IMR-90 (cell line): ENCODE data around the gene MAML3. TPM values are rescaled to one million over a fixed set of nuclear protein-coding genes. Genes with fewer than 3 reads are reported as not detected.

ENCODE experiments used
- ATAC-seq: fragments of 200-7000 bp; cut with Tn5 transposase; 2 replicates; pipeline ENCODE4 v1.9.1; 2020; ENCODE audit warnings: low read depth, mild to moderate bottlenecking, moderate library complexity
- BruUV-seq: library from RNA; stranded (reverse); fragments of 400-500 nt; replicated peaks from 2 replicates; lab custom pipeline; 2021; lab: Mats Ljungman, UMichigan
- CTCF ChIA-PET: fragments of 300-600 bp; formaldehyde crosslinking; extraction: SDS; loops from one replicate; lab custom pipeline; 2021; ENCODE audit warnings: antibody characterized with exemption; lab: Yijun Ruan, JAX
- POLR2A ChIA-PET: fragments of 300-600 bp; sonication (Branson Sonifier 250); formaldehyde crosslinking; loops from one replicate; lab custom pipeline; 2022; ENCODE audit warnings: antibody characterized with exemption; ENCODE audit not compliant: unreplicated experiment; lab: Charles Lee
- DNase-seq: peaks from one replicate; pipeline ENCODE4 v3.0.0; 2013
- H2AFZ ChIP-seq: replicated peaks from 2 replicates; pipeline ENCODE3; 2013; ENCODE audit warnings: low read length, mild to moderate bottlenecking; ENCODE audit not compliant: poor library complexity
- H2AK5ac ChIP-seq: 2 replicates; pipeline ENCODE4 v1.6.1; 2013; ENCODE audit warnings: low read depth, low read length, inconsistent platforms
- H2AK9ac ChIP-seq: replicated peaks from 2 replicates; pipeline ENCODE3; 2013; ENCODE audit warnings: mild to moderate bottlenecking, low read depth, low read length, moderate library complexity; ENCODE audit not compliant: poor library complexity
- H2BK120ac ChIP-seq: 2 replicates; pipeline ENCODE4 v1.6.1; 2013; ENCODE audit warnings: low read depth, low read length, inconsistent platforms
- H2BK15ac ChIP-seq: 3 replicates; pipeline ENCODE4 v1.6.1; 2013; ENCODE audit warnings: low read depth, low read length, inconsistent platforms
- H2BK20ac ChIP-seq: 2 replicates; pipeline ENCODE4 v1.6.1; 2013; ENCODE audit warnings: low read depth, mild to moderate bottlenecking, inconsistent platforms, low read length, moderate library complexity
- H2BK5ac ChIP-seq: 2 replicates; pipeline ENCODE4 v1.6.1; 2013; ENCODE audit warnings: mild to moderate bottlenecking, low read depth, low read length, inconsistent platforms; ENCODE audit not compliant: poor library complexity, severe bottlenecking
- H3K14ac ChIP-seq: replicated peaks from 2 replicates; pipeline ENCODE4 v1.6.1; 2013; ENCODE audit warnings: low read depth, low read length, inconsistent platforms
- H3K18ac ChIP-seq: 2 replicates; pipeline ENCODE4 v1.6.1; 2013; ENCODE audit warnings: low read depth, low read length, control low read depth
- H3K23ac ChIP-seq: 2 replicates; pipeline ENCODE4 v1.6.1; 2013; ENCODE audit warnings: low read depth, low read length, inconsistent platforms
- H3K27ac ChIP-seq: 2 replicates; pipeline ENCODE4 v1.5.1; 2013; ENCODE audit warnings: mild to moderate bottlenecking, control low read depth, low read length; ENCODE audit not compliant: insufficient read depth
- H3K27me3 ChIP-seq: 2 replicates; pipeline ENCODE4 v1.6.1; 2013; ENCODE audit warnings: low read length; ENCODE audit not compliant: control insufficient read depth, insufficient read depth
- H3K36me3 ChIP-seq: 2 replicates; pipeline ENCODE4 v1.6.1; 2013; ENCODE audit warnings: low read length, mixed read lengths; ENCODE audit not compliant: control insufficient read depth, insufficient read depth
- H3K4ac ChIP-seq: 2 replicates; pipeline ENCODE4 v1.6.1; 2013; ENCODE audit warnings: low read depth, low read length, inconsistent platforms
- H3K4me1 ChIP-seq: 2 replicates; pipeline ENCODE4 v1.6.1; 2013; ENCODE audit warnings: low read length, mixed read lengths; ENCODE audit not compliant: control insufficient read depth, insufficient read depth
- H3K4me2 ChIP-seq: 2 replicates; pipeline ENCODE4 v1.6.1; 2013; ENCODE audit warnings: low read depth, mild to moderate bottlenecking, control low read depth, low read length, moderate library complexity
- H3K4me3 ChIP-seq: 2 replicates; pipeline ENCODE4 v1.5.1; 2013; ENCODE audit warnings: low read depth, mild to moderate bottlenecking, control low read depth, low read length, moderate library complexity; ENCODE audit not compliant: insufficient read depth
- H3K56ac ChIP-seq: 2 replicates; pipeline ENCODE4 v1.6.1; 2013; ENCODE audit warnings: low read length, inconsistent platforms; ENCODE audit not compliant: insufficient read depth; ENCODE audit errors: extremely low read depth
- H3K79me1 ChIP-seq, 2 experiments: 2 replicates each; pipeline ENCODE4 v1.6.1; 2013; ENCODE audit warnings: low read length in 2 of 2, inconsistent platforms in 1 of 2, low read depth in 1 of 2
- H3K9ac ChIP-seq: 2 replicates; pipeline ENCODE4 v1.6.1; 2013; ENCODE audit warnings: low read depth, low read length, control low read depth
- H3K9me1 ChIP-seq: 2 replicates; pipeline ENCODE4 v1.6.1; 2013; ENCODE audit warnings: low read length, inconsistent platforms; ENCODE audit not compliant: insufficient read depth
- H3K9me3 ChIP-seq: 2 replicates; pipeline ENCODE4 v1.6.1; 2013; ENCODE audit warnings: low read length; ENCODE audit not compliant: control insufficient read depth, insufficient read depth
- H4K20me1 ChIP-seq: 2 replicates; pipeline ENCODE4 v1.6.1; 2013; ENCODE audit warnings: low read length, inconsistent platforms; ENCODE audit not compliant: insufficient read depth
- H4K5ac ChIP-seq: 2 replicates; pipeline ENCODE4 v1.6.1; 2013; ENCODE audit warnings: mild to moderate bottlenecking, low read depth, low read length, control low read depth
- H4K8ac ChIP-seq, 2 experiments: 2 replicates each; pipeline ENCODE4 v1.6.1; 2013; ENCODE audit warnings: low read depth in 2 of 2, low read length in 2 of 2, control low read depth in 1 of 2, inconsistent platforms in 1 of 2
- H4K91ac ChIP-seq: 2 replicates; pipeline ENCODE4 v1.6.1; 2013; ENCODE audit warnings: low read depth, low read length, inconsistent platforms; ENCODE audit not compliant: insufficient read depth
- CHD1 ChIP-seq: IDR thresholded peaks from 2 replicates; pipeline ENCODE4 v1.6.1; 2012; ENCODE audit warnings: low read depth, low read length, improper control_type of control experiment
- MAFK ChIP-seq: IDR thresholded peaks from 2 replicates; pipeline ENCODE4 v1.6.1; 2012; ENCODE audit warnings: low read depth, low read length, improper control_type of control experiment
- USF2 ChIP-seq: fragments of 150-350 bp; IDR thresholded peaks from 2 replicates; pipeline ENCODE4 v1.6.1; 2017; ENCODE audit warnings: mild to moderate bottlenecking, antibody characterized with exemption, low read length, low read depth
- WGBS, 2 experiments: methylation state at CpG; one replicate each; pipeline versions ENCODE4 v1.1.5 to v1.1.7; 2013; ENCODE audit warnings: missing lambda C conversion rate in 2 of 2; ENCODE audit not compliant: insufficient read length in 1 of 2; ENCODE audit errors: extremely low coverage in 2 of 2; 5-methylcytosine and 5-hydroxymethylcytosine counted together
- dilution Hi-C: fragments of 300-500 bp; cut with HindIII; formaldehyde crosslinking; loops from one replicate; pipeline ENCODE4 v1.14.3; 2018; ENCODE audit warnings: low sequenced_read_pairs; ENCODE audit not compliant: unreplicated experiment
- in situ Hi-C: fragments of 300-500 bp; cut with MboI; formaldehyde crosslinking; loops from 3 replicates; pipeline ENCODE4 v1.14.3; 2019; ENCODE audit warnings: low sequenced_read_pairs, inconsistent platforms, mixed read lengths
- intact Hi-C: fragments of 100-400 bp; cut with micrococcal nuclease; formaldehyde crosslinking; loops from 2 replicates; pipeline ENCODE4 v1.10.0; 2022
- polyA plus RNA-seq, 3 experiments: library from polyadenylated mRNA; depleted of rRNA; stranded (reverse); fragments of >200 nt; gene quantifications; 2 replicates each; pipeline ENCODE4 v1.2.3, GENCODE V29; 2012; ENCODE audit warnings: low replicate concordance in 1 of 3
- total RNA-seq: library from RNA; depleted of rRNA; stranded (reverse); fragments of >200 nt; gene quantifications from 2 replicates; pipeline ENCODE4 v1.2.3, GENCODE V29; 2012

MAML3 gene
- total and polyA plus RNA-seq, 2 of the 4 experiments (the other 2 are of a cell fraction): 0.90 to 1.7 TPM

DNA sequence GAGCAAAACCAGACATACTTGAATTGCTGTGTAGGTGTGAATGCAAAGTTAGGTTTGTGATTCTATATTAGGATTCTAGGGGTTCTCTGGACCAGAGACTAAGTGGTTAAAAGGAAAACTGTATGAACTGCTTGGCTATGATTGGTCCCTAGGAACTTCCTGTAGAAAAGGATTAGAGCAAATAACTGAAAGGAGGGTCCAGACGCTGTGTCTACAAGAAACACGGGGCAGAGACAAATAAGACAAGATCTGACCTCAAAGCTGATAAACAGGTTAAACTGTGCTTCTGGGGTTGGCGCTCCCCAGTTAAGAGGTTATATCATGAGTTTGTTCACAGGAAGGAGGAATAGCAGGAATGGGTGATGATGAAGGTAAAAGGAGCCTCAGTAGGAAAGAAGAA lies 304.8 kb downstream of the MAML3 start:
- POLR2A ChIA-PET: no interaction called here
- no peak for DNase-seq
- TF ChIP-seq MAFK (no peak), USF2 (no peak), CHD1 (no peak)
- Histone ChIP-seq H4K20me1 (no peaks in the 10 kb centered on the region), H2AFZ (no peak overlapping the region), H3K56ac (no peak overlapping the region), H3K9ac (no peak overlapping the region), H2BK20ac (no peak overlapping the region), H3K4ac (no peak overlapping the region), H4K8ac (no peak overlapping the region), H3K36me3 (no peaks in the 10 kb centered on the region), H2BK15ac (no peak overlapping the region), H3K9me1 (no peaks in the 10 kb centered on the region), H2AK5ac (no peak overlapping the region), H3K27ac (no peak overlapping the region), H3K4me2 (no peak overlapping the region), H2BK5ac (no peak overlapping the region), H3K4me3 (no peak overlapping the region), H3K79me1 (no peaks in the 10 kb centered on the region), H2AK9ac (no peak overlapping the region), H3K4me1 (no peaks in the 10 kb centered on the region), H2BK120ac (no peak overlapping the region), H4K91ac (no peak overlapping the region), H4K5ac (no peak overlapping the region), H3K18ac (no peak overlapping the region), H3K27me3 (no peaks in the 10 kb centered on the region), H3K23ac (no peak overlapping the region), H3K14ac (no peak overlapping the region), H3K9me3 (no peaks in the 10 kb centered on the region)
- BruUV-seq: no TSS peak
- intact Hi-C loops (no loop called here), in situ Hi-C loops (no loop called here), dilution Hi-C loops (no loop called here)
- ATAC-seq: no peak
- CTCF ChIA-PET: no interaction called here
- WGBS, 2 experiments: 35% methylated on average over 3 of the region's 3 CpGs; no CpG with 5 or more reads in 1 of the 2 experiments
